SK-N-SH treated with all-trans-retinoic acid at 6 μM for 48 hours (cell line): ENCODE measurements around the gene MARCOL.

Experiments used
- BACH2 ChIP-seq: fragments of 250-450 bp; sonication (Bioruptor Pico); IDR thresholded peaks from 2 replicates; pipeline ENCODE4 v1.9.0; 2021; ENCODE audit warnings: mild to moderate bottlenecking, borderline replicate concordance
- CSDC2 ChIP-seq: fragments of 250-450 bp; sonication (Bioruptor Pico); IDR thresholded peaks from 2 replicates; pipeline ENCODE4 v1.5.0; 2020; ENCODE audit warnings: mild to moderate bottlenecking, moderate library complexity
- RARB ChIP-seq: fragments of 250-450 bp; sonication (Bioruptor Pico); IDR thresholded peaks from 2 replicates; pipeline ENCODE4 v1.8.0; 2021; ENCODE audit warnings: mild to moderate bottlenecking, moderate library complexity
- ZC3H10 ChIP-seq: fragments of 250-450 bp; sonication (Bioruptor Pico); IDR thresholded peaks from 2 replicates; pipeline ENCODE4 v1.5.1; 2021; ENCODE audit warnings: mild to moderate bottlenecking, moderate library complexity
- ZFP30 ChIP-seq: fragments of 450-650 bp; formaldehyde crosslinking; IDR thresholded peaks from 2 replicates; pipeline ENCODE4 v1.5.0; 2022; ENCODE audit warnings: mild to moderate bottlenecking, moderate library complexity
- TF ChIP-seq, protein P1 (sequence below): fragments of 250-450 bp; sonication (Bioruptor Pico); IDR thresholded peaks from 2 replicates; pipeline ENCODE4 v1.5.0; 2020; ENCODE audit warnings: mild to moderate bottlenecking, moderate library complexity
- TF ChIP-seq, protein P2 (sequence below): fragments of 250-450 bp; sonication (Bioruptor Pico); IDR thresholded peaks from 2 replicates; pipeline ENCODE4 v1.8.0; 2020; ENCODE audit warnings: mild to moderate bottlenecking, moderate library complexity, borderline replicate concordance
- TF ChIP-seq, protein P3 (sequence below): fragments of 250-450 bp; sonication (Bioruptor Pico); IDR thresholded peaks from 2 replicates; pipeline ENCODE4 v1.5.1; 2020; ENCODE audit warnings: low read depth, mild to moderate bottlenecking, moderate library complexity

DNA sequence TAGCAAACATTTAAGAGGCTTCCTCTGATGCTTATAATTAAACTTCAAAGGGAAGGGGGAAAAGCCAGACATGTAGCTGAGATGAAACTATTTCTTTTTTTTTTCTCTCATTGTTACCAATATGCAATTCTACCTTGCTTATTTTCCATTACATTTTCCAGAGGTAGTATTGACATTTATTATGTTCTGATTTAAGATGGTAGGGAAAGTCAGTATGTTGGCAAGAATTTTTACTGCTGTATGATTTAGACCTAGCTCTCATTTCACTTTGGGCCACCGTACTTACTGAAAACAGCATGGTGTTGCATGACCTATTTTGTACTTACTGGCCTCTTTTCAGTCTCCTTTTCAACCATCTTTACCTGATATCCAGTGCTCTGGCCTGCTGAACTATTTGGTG is 45.1 kb upstream of the MARCOL start:
- no peak for TF ChIP-seq BACH2 (CRISPR knock-in tag)
- no peak for TF ChIP-seq ZFP30 (CRISPR knock-in tag)
- TF ChIP-seq, protein P1, sequence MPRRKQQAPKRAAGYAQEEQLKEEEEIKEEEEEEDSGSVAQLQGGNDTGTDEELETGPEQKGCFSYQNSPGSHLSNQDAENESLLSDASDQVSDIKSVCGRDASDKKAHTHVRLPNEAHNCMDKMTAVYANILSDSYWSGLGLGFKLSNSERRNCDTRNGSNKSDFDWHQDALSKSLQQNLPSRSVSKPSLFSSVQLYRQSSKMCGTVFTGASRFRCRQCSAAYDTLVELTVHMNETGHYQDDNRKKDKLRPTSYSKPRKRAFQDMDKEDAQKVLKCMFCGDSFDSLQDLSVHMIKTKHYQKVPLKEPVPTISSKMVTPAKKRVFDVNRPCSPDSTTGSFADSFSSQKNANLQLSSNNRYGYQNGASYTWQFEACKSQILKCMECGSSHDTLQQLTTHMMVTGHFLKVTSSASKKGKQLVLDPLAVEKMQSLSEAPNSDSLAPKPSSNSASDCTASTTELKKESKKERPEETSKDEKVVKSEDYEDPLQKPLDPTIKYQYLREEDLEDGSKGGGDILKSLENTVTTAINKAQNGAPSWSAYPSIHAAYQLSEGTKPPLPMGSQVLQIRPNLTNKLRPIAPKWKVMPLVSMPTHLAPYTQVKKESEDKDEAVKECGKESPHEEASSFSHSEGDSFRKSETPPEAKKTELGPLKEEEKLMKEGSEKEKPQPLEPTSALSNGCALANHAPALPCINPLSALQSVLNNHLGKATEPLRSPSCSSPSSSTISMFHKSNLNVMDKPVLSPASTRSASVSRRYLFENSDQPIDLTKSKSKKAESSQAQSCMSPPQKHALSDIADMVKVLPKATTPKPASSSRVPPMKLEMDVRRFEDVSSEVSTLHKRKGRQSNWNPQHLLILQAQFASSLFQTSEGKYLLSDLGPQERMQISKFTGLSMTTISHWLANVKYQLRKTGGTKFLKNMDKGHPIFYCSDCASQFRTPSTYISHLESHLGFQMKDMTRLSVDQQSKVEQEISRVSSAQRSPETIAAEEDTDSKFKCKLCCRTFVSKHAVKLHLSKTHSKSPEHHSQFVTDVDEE = no peak
- TF ChIP-seq CSDC2 (CRISPR knock-in tag) = no peak
- TF ChIP-seq ZC3H10 = no peak
- TF ChIP-seq, protein P2, sequence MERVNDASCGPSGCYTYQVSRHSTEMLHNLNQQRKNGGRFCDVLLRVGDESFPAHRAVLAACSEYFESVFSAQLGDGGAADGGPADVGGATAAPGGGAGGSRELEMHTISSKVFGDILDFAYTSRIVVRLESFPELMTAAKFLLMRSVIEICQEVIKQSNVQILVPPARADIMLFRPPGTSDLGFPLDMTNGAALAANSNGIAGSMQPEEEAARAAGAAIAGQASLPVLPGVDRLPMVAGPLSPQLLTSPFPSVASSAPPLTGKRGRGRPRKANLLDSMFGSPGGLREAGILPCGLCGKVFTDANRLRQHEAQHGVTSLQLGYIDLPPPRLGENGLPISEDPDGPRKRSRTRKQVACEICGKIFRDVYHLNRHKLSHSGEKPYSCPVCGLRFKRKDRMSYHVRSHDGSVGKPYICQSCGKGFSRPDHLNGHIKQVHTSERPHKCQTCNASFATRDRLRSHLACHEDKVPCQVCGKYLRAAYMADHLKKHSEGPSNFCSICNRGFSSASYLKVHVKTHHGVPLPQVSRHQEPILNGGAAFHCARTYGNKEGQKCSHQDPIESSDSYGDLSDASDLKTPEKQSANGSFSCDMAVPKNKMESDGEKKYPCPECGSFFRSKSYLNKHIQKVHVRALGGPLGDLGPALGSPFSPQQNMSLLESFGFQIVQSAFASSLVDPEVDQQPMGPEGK (CRISPR knock-in tag) = no peak
- TF ChIP-seq, protein P3, sequence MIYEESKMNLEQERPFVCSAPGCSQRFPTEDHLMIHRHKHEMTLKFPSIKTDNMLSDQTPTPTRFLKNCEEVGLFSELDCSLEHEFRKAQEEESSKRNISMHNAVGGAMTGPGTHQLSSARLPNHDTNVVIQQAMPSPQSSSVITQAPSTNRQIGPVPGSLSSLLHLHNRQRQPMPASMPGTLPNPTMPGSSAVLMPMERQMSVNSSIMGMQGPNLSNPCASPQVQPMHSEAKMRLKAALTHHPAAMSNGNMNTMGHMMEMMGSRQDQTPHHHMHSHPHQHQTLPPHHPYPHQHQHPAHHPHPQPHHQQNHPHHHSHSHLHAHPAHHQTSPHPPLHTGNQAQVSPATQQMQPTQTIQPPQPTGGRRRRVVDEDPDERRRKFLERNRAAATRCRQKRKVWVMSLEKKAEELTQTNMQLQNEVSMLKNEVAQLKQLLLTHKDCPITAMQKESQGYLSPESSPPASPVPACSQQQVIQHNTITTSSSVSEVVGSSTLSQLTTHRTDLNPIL (CRISPR knock-in tag) = no peak
- TF ChIP-seq RARB (CRISPR knock-in tag) = no peak
